ENCODE results near the gene CFAP57. TPM values are rescaled to one million over a fixed set of nuclear protein-coding genes. Genes with fewer than 3 reads are reported as not detected.

CFAP57 gene
- total RNA-seq, 1 donor from 2014 or later, result not detected

- Mint-ChIP-seq H3K27ac (no peak overlapping the region), H3K36me3 (ENCODE audit: low read depth) (no peaks in the 10 kb centered on the region), H3K4me3 (no peak overlapping the region), H3K4me1 (no peaks in the 10 kb centered on the region), H3K27me3 (peaks cover 13% of the 10 kb centered on the region), H3K9me3 (no peaks in the 10 kb centered on the region)
- DNase-seq (no peak), ATAC-seq (ENCODE audit: low read depth) (no peak)
- intact Hi-C loops (cut with micrococcal nuclease), result no loop called here
- ChIA-PET CTCF (no interaction called here), POLR2A (no interaction called here)
- no peak for TF ChIP-seq CTCF (IDR thresholded peaks at IDR 0.05)
These were observed 112.5 kb downstream of the CFAP57 start for GRCh38 chr1:43284546-43285110.

- no peaks in the 10 kb centered on the region for H3K9me3 Mint-ChIP-seq
These were observed 113.3 kb downstream of the CFAP57 start, which contains the start of gene C1orf210 for GRCh38 chr1:43285269-43285990. C1orf210 (minus strand) TSS chr1:43285581; CDS start chr1:43283270, 2,311 bp downstream.

GRCh38 chr1:43286115-43286514, 114.0 kb downstream of the CFAP57 start:
- DNase-seq (no peak), ATAC-seq (ENCODE audit: low read depth) (no peak)
- POLR2A ChIA-PET, result no interaction called here
- Mint-ChIP-seq H3K9me3 (no peaks in the 10 kb centered on the region), H3K4me3 (no peak overlapping the region), H3K27ac (no peak overlapping the region), H3K27me3 (peaks cover 12% of the 10 kb centered on the region), H3K4me1 (no peaks in the 10 kb centered on the region), H3K36me3 (ENCODE audit: low read depth) (no peaks in the 10 kb centered on the region)
- intact Hi-C loops (cut with micrococcal nuclease), result no loop called here
- CTCF ChIA-PET, result no interaction called here
- TF ChIP-seq CTCF (IDR thresholded peaks at IDR 0.05), result no peak

More at GRCh38 chr1:43285269-43285990, 113.3 kb downstream of the CFAP57 start, which contains the start of gene C1orf210:
- no peak within 1 kb of the TSS for H3K4me3 Mint-ChIP-seq
- peaks cover 12% of the 10 kb centered on the region for H3K27me3 Mint-ChIP-seq
- intact Hi-C loops (cut with micrococcal nuclease), result no loop called here
- H3K4me1 Mint-ChIP-seq, result no peaks in the 10 kb centered on the region
- no peak within 1 kb of the TSS for H3K27ac Mint-ChIP-seq
- DNase-seq (no peak), ATAC-seq (ENCODE audit: low read depth) (no peak)
- no peaks in the 10 kb centered on the region for H3K36me3 Mint-ChIP-seq (ENCODE audit: low read depth)
- no peak for TF ChIP-seq CTCF (IDR thresholded peaks at IDR 0.05)
- CTCF ChIA-PET, result no interaction called here
- POLR2A ChIA-PET, result no interaction called here

GRCh38 chr1:43286533-43286932, 114.4 kb downstream of the CFAP57 start:
- Mint-ChIP-seq H3K27ac (no peak overlapping the region), H3K9me3 (no peaks in the 10 kb centered on the region), H3K4me1 (no peaks in the 10 kb centered on the region), H3K27me3 (peaks cover 12% of the 10 kb centered on the region), H3K36me3 (ENCODE audit: low read depth) (no peaks in the 10 kb centered on the region), H3K4me3 (no peak overlapping the region)
- intact Hi-C loops (cut with micrococcal nuclease), result no loop called here
- ChIA-PET CTCF (no interaction called here), POLR2A (no interaction called here)
- TF ChIP-seq CTCF (IDR thresholded peaks at IDR 0.05), result no peak
- ATAC-seq (ENCODE audit: low read depth), result no peak
- DNase-seq, result no peak

GRCh38 chr1:43288058-43288784, 116.1 kb downstream of the CFAP57 start:
- CTCF ChIA-PET, result interaction anchor here (0.6 kb wide), 1 partner anchor 475 kb away, joined by 3 read pairs; no protein-coding TSS in a partner anchor
- POLR2A ChIA-PET, result interaction anchor here (0.9 kb wide), 1 partner anchor 101 kb away, joined by 3 read pairs; no protein-coding TSS in a partner anchor
- Mint-ChIP-seq H3K4me3 (no peak overlapping the region), H3K9me3 (no peaks in the 10 kb centered on the region), H3K4me1 (no peaks in the 10 kb centered on the region), H3K27ac (no peak overlapping the region), H3K27me3 (peaks cover 12% of the 10 kb centered on the region), H3K36me3 (ENCODE audit: low read depth) (no peaks in the 10 kb centered on the region)
- no peak for DNase-seq
- intact Hi-C loops (cut with micrococcal nuclease), result no loop called here
- TF ChIP-seq CTCF (IDR thresholded peaks at IDR 0.05), result no peak
- no peak for ATAC-seq (ENCODE audit: low read depth)

Measured in activated B cell treated with CpG ODN at 0.5 μM for 24 hours (primary cell).